Measurements from ENCODE around the gene RFFL.
"Not testable (repeated sequence)": the region's sequence is repeated elsewhere in the genome, so short reads cannot be mapped to it uniquely, and the experiment has no call there.

Gene RFFL

GRCh38 chr17:35063514-35064223, at the start of gene RFFL:
Gene RFFL (minus strand): TSS chr17:35063707. CDS start chr17:35026553, 37,154 bp downstream.
- DNase-seq, result peak; percentile 81 to 92

GRCh38 chr17:35110791-35111190, 47.3 kb upstream of the RFFL start:
- DNase-seq, result not testable (repeated sequence)

GRCh38 chr17:35104844-35105450, 41.4 kb upstream of the RFFL start:
- DNase-seq, result no peak

- no peak for DNase-seq
Measured at GRCh38 chr17:35103271-35103670, 39.8 kb upstream of the RFFL start.

GRCh38 chr17:35101725-35102124, 38.2 kb upstream of the RFFL start:
- DNase-seq, result no peak

- no peak for DNase-seq
Measured at GRCh38 chr17:35101036-35101435, 37.5 kb upstream of the RFFL start.

GRCh38 chr17:35099908-35100307, 36.4 kb upstream of the RFFL start:
- DNase-seq, result peak; percentile 62 to 93

- no peak for DNase-seq
Measured at GRCh38 chr17:35097776-35098175, 34.3 kb upstream of the RFFL start.

- DNase-seq, result no peak
Measured at GRCh38 chr17:35095741-35096140, 32.2 kb upstream of the RFFL start.

- no peak for DNase-seq
Measured at GRCh38 chr17:35094902-35095301, 31.4 kb upstream of the RFFL start.

GRCh38 chr17:35090707-35091106, 27.2 kb upstream of the RFFL start:
- not testable (repeated sequence) for DNase-seq

GRCh38 chr17:35089586-35090296, 26.2 kb upstream of the RFFL start:
- DNase-seq, result no peak

- peak; percentile 84 to 87 for DNase-seq
Measured at GRCh38 chr17:35088881-35089585, 25.5 kb upstream of the RFFL start.

GRCh38 chr17:35088356-35088880, 24.9 kb upstream of the RFFL start:
- DNase-seq, result peak; percentile 34 to 54

GRCh38 chr17:35087731-35088355, 24.3 kb upstream of the RFFL start:
- peak in 1 of 2 experiments; percentile 50 for DNase-seq

- DNase-seq, result no peak
Measured at GRCh38 chr17:35086931-35087573, 23.5 kb upstream of the RFFL start.

GRCh38 chr17:35086164-35086563, 22.7 kb upstream of the RFFL start:
- DNase-seq, result no peak

GRCh38 chr17:35084987-35085386, 21.5 kb upstream of the RFFL start:
- no peak for DNase-seq

- DNase-seq, result no peak
Measured at GRCh38 chr17:35083071-35083470, 19.6 kb upstream of the RFFL start.

GRCh38 chr17:35082073-35082657, 18.7 kb upstream of the RFFL start:
- DNase-seq, result peak; percentile 43 to 82

- no peak for DNase-seq
Measured at GRCh38 chr17:35081638-35082037, 18.1 kb upstream of the RFFL start.

GRCh38 chr17:35080536-35080935, 17.0 kb upstream of the RFFL start:
- no peak for DNase-seq

Data from NCI-H2081 (cell line).